Measurements from ENCODE around the gene PRKN.

The PRKN gene

DNA sequence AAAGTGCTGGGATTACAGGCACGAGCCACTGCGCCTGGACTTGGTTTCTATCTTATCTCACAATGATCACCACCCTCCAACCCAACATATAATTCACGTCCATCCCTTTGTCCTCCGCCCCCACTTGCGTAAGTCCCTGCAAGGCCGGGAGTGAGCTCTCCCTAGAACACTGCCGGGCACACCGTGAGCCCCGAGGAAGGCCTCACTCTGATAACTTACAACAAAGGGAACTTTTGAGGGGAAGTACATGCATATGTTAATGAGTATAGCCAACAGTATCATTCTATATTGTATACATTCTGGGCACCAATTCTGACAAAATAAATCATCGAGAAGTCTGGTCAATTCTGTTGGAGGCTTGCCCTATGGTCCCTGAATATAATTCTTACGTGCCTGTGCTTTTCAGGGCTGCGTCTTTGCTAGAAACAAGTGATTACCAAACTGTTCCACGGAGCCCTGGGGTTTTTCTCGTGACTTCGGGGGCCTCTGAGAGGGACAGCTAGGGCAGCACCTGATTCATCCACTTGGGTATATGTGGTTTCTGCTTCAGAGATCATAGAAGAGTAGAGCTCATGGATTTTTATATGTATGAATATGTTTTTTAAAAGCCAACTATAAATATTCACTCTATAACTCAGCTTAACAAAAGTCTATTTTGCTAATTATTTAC is 983.9 kb downstream of the PRKN start:
- TF ChIP-seq, protein P1, sequence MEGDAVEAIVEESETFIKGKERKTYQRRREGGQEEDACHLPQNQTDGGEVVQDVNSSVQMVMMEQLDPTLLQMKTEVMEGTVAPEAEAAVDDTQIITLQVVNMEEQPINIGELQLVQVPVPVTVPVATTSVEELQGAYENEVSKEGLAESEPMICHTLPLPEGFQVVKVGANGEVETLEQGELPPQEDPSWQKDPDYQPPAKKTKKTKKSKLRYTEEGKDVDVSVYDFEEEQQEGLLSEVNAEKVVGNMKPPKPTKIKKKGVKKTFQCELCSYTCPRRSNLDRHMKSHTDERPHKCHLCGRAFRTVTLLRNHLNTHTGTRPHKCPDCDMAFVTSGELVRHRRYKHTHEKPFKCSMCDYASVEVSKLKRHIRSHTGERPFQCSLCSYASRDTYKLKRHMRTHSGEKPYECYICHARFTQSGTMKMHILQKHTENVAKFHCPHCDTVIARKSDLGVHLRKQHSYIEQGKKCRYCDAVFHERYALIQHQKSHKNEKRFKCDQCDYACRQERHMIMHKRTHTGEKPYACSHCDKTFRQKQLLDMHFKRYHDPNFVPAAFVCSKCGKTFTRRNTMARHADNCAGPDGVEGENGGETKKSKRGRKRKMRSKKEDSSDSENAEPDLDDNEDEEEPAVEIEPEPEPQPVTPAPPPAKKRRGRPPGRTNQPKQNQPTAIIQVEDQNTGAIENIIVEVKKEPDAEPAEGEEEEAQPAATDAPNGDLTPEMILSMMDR (IDR thresholded peaks at IDR 0.05; ENCODE audit: extremely low read depth, insufficient read depth, missing control alignments), result no peak
- in situ Hi-C loops (cut with MboI; ENCODE audit: low pct_unique_long_range_greater_than_20kb, low sequenced_read_pairs, unreplicated experiment), result no loop called here
- DNase-seq (ENCODE audit: low spot score), result no peak

DNA sequence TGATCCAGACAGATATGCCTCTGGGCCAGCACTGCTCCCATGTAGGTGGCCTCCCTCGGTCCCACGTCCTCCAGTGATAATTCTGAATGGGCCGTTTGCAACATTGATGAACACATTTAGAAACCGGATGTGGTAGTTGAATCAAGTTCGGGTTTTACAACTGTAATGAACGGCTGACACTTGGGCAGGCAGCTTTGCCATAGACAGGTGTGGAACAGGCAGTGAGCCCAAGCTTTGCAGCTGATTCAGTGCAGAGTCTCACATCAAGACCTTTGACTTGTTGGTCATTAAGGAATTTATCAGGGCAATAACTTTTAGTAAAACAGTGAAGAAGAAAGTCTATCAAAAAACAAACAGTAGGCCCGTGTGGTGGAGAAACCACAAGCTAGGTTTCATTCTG is 987.1 kb downstream of the PRKN start:
- in situ Hi-C loops (cut with MboI; ENCODE audit: low pct_unique_long_range_greater_than_20kb, low sequenced_read_pairs, unreplicated experiment), result no loop called here
- TF ChIP-seq, protein P1 (IDR thresholded peaks at IDR 0.05; ENCODE audit: extremely low read depth, insufficient read depth, missing control alignments), result no peak
- no peak for DNase-seq (ENCODE audit: low spot score)

DNA sequence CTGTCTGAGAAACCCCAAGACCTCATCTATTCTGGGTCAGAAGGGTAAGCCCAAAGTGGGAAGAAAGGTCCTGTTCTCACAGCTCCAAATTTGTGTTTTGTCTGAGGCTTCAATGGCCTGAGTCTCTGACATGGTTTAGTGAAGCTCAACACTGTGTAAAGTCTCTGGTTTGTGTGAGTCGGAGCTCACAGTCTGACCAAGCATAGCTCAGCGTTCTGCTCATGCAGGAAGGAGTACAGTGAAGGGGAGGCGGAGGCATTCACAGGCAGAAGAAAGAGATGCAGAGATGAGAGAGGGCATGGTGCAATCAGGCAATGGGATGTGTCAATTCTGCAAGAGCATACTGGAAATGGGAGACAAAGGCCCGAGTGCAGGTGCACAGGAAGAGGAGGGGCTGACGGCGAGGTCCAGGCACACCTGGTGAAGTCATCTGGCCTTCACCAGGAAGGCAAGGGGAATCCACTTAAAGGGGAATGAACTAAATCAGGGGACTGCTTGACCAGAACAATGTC is 990.7 kb downstream of the PRKN start:
- in situ Hi-C loops (cut with MboI; ENCODE audit: low pct_unique_long_range_greater_than_20kb, low sequenced_read_pairs, unreplicated experiment), result no loop called here
- TF ChIP-seq, protein P1 (IDR thresholded peaks at IDR 0.05; ENCODE audit: extremely low read depth, insufficient read depth, missing control alignments), result no peak
- no peak for DNase-seq (ENCODE audit: low spot score)

DNA sequence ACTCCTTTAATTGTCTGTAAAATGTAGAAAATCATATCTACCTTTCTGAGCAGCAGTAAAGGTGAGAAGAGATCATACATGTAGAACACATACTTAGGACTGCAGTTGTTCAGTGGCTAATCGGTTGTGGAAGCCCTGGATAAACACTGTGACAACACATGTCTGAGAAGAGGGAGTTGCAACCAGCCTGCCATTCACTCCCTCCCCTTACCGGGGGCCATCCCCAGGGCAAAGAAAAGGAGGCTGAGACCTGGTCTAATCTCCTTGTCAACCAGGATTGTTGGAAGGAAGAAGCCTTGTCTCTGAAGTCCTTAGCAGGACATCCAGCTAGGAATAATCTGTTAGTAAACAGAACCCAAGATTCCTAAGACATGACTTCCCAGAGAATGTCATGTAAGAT is 991.2 kb downstream of the PRKN start:
- DNase-seq (ENCODE audit: low spot score), result no peak
- in situ Hi-C loops (cut with MboI; ENCODE audit: low pct_unique_long_range_greater_than_20kb, low sequenced_read_pairs, unreplicated experiment), result no loop called here
- TF ChIP-seq, protein P1 (IDR thresholded peaks at IDR 0.05; ENCODE audit: extremely low read depth, insufficient read depth, missing control alignments), result no peak

DNA sequence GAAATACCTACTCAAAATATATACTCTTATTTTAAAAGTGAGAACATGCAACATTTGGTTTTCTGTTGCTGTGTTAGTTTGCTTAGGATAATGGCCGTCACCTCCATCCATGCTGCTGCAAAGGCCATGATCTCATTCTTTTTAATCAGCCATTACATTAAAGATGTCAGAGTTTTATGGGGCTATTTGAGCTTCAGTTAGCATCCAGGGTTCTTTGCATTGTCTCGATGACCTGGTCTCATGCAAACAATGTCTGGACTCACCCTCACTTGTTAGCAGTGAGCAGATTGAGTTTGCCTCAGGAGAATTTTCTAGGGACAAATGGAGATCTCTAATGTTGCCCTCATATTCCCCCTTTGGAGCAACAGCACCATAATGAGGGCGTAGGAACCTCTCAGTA is 995.0 kb downstream of the PRKN start:
- in situ Hi-C loops (cut with MboI; ENCODE audit: low pct_unique_long_range_greater_than_20kb, low sequenced_read_pairs, unreplicated experiment), result no loop called here
- TF ChIP-seq, protein P1 (IDR thresholded peaks at IDR 0.05; ENCODE audit: extremely low read depth, insufficient read depth, missing control alignments), result no peak
- DNase-seq (ENCODE audit: low spot score), result no peak

DNA sequence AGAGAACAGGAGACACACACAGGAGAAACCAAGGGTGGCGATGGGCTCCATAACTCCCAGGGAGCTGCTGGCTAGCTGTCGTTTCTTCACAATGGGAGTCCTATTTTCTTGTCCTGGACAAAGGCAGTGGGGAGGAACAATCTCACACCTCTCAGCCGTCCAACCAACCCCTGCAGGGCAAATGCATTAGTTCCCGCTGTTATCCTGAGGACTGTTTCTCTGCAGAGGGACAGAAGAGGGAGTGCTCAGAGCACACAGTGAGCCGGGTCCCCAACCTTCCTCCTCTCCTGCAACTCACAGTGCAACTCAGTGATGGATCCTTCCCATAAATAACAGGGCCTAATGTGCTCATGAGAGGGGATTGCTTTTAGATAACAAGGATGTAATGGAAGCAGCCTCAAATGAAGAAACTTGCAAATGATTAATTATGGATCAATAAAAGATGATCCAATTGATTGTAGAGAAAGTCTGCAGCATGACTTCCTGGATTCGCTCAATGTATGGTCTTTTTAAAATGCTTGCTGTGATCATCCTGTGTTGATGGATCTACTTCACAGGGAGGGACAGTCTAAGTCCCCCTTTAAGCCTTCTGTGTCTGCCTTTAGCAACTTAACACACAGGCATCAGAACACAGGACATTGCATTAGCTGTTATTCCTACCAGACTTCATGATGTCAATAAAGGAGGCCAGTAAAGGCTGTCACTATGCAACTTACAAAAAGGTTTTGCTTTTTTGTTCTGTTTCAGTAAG is 1000.3 kb downstream of the PRKN start:
- in situ Hi-C loops (cut with MboI; ENCODE audit: low pct_unique_long_range_greater_than_20kb, low sequenced_read_pairs, unreplicated experiment), result no loop called here
- no peak for DNase-seq (ENCODE audit: low spot score)
- TF ChIP-seq, protein P1 (IDR thresholded peaks at IDR 0.05; ENCODE audit: extremely low read depth, insufficient read depth, missing control alignments), result no peak
